Neural crest cell (in vitro differentiated cells): ENCODE data around the gene EFCAB12. TPM values are rescaled to one million over a fixed set of nuclear protein-coding genes. Genes with fewer than 3 reads are reported as not detected.

Source experiments
- DNase-seq: peaks from one replicate; pipeline ENCODE4 v3.0.0; 2021; ENCODE audit warnings: low read depth, mixed read lengths, low spot score
- H3K27ac Mint-ChIP-seq: one replicate; pipeline ENCODE4 v1.8.0; 2021; ENCODE audit warnings: mild to moderate bottlenecking, mixed read lengths; ENCODE audit not compliant: unreplicated experiment
- H3K27me3 Mint-ChIP-seq: 2 replicates; pipeline ENCODE4 v1.8.0; 2021; ENCODE audit warnings: low read depth, mild to moderate bottlenecking, mixed read lengths
- H3K36me3 Mint-ChIP-seq: 2 replicates; pipeline ENCODE4 v1.8.0; 2021; ENCODE audit warnings: low read depth, mild to moderate bottlenecking, mixed read lengths
- H3K4me1 Mint-ChIP-seq: 2 replicates; pipeline ENCODE4 v1.8.0; 2021; ENCODE audit warnings: mixed read lengths
- H3K4me3 Mint-ChIP-seq: one replicate; pipeline ENCODE4 v1.8.0; 2021; ENCODE audit warnings: mild to moderate bottlenecking, mixed read lengths
- H3K9me3 Mint-ChIP-seq: 2 replicates; pipeline ENCODE4 v1.8.0; 2021; ENCODE audit warnings: mixed read lengths
- CTCF ChIP-seq: fragments of 200-600 bp; sonication (generic); conservative IDR thresholded peaks from 2 replicates; pipeline ENCODE4 v1.5.0; 2021; ENCODE audit warnings: antibody characterized with exemption, mild to moderate bottlenecking
- total RNA-seq: library from RNA; stranded (reverse); gene quantifications from 2 replicates; pipeline ENCODE4 v1.2.1, GENCODE V29; 2021

EFCAB12 gene
- total RNA-seq, 1 donor from 2014 or later: 3.1 TPM

- no peaks in the 10 kb centered on the region for H3K9me3 Mint-ChIP-seq
- DNase-seq: no peak
- no peaks in the 10 kb centered on the region for H3K36me3 Mint-ChIP-seq
- H3K4me1 Mint-ChIP-seq: no peaks in the 10 kb centered on the region
- H3K27me3 Mint-ChIP-seq: no peaks in the 10 kb centered on the region
- H3K4me3 Mint-ChIP-seq: no peak overlapping the region
- TF ChIP-seq CTCF: no peak
- peak overlapping the region; percentile 86 for H3K27ac Mint-ChIP-seq
Measured at GRCh38 chr3:129352650-129353588, 75.5 kb downstream of the EFCAB12 start.

- Mint-ChIP-seq H3K27ac (no peak overlapping the region), H3K27me3 (no peaks in the 10 kb centered on the region)
- DNase-seq: no peak
Measured at GRCh38 chr3:129352045-129352444, 76.4 kb downstream of the EFCAB12 start.

More at GRCh38 chr3:129352045-129352444, 76.4 kb downstream of the EFCAB12 start:
- TF ChIP-seq CTCF: peak; percentile 33
- H3K36me3 Mint-ChIP-seq: no peaks in the 10 kb centered on the region
- H3K4me3 Mint-ChIP-seq: no peak overlapping the region
- H3K4me1 Mint-ChIP-seq: peaks cover 2% of the 10 kb centered on the region
- H3K9me3 Mint-ChIP-seq: no peaks in the 10 kb centered on the region

Other genes with a start within 250 kb of the EFCAB12 start
- 314 and 319 TPM in 2 replicates for gene CNBP, start 244.7 kb downstream of the EFCAB12 start, total RNA-seq
- 116 and 122 TPM in 2 replicates for gene COPG1, start 179.0 kb downstream of the EFCAB12 start, total RNA-seq
- gene HMCES, start 149.8 kb downstream of the EFCAB12 start, total RNA-seq: 61.2 and 62.9 TPM in 2 replicates
- gene MBD4, start 11.3 kb upstream of the EFCAB12 start, total RNA-seq: 37.8 and 39.5 TPM in 2 replicates
- 44.9 and 49.3 TPM in 2 replicates for gene IFT122, start 11.6 kb upstream of the EFCAB12 start, total RNA-seq
- gene RHO, start 100.0 kb upstream of the EFCAB12 start, total RNA-seq: not detected in 2 replicates
- gene H1-8, start 114.5 kb upstream of the EFCAB12 start, total RNA-seq: not detected in 2 replicates
- gene PLXND1, start 178.0 kb upstream of the EFCAB12 start, total RNA-seq: 39.4 and 44.3 TPM in 2 replicates